Esophagus squamous epithelium (tissue), 5 donors: Measurements from ENCODE around the gene UBE2G2. TPM values are rescaled to one million over a fixed set of nuclear protein-coding genes. Genes with fewer than 3 reads are reported as not detected.

Source experiments
- DNase-seq: peaks from one replicate; lab custom pipeline; 2025; lab: John Stamatoyannopoulos, UW
- H3K27ac ChIP-seq, 4 donors: fragments of 200-600 bp; sonication (generic); one replicate each; pipeline ENCODE4 v1.5.1; 2016 to 2019; ENCODE audit warnings: mild to moderate bottlenecking in 1 of 4
- H3K27me3 ChIP-seq, 4 donors: fragments of 200-600 bp; sonication (generic); 1 replicate in 3 of 4; 2 replicates in 1 of 4; pipeline versions ENCODE4 v1.5.1 to v1.6.0; 2017 to 2021; ENCODE audit warnings: antibody characterized with exemption in 1 of 4
- H3K36me3 ChIP-seq, 3 donors: fragments of 200-600 bp; sonication (generic); one replicate each; pipeline ENCODE4 v1.5.1; 2016 to 2019
- H3K4me1 ChIP-seq, 3 donors: fragments of 200-600 bp; sonication (generic); one replicate each; pipeline ENCODE4 v1.5.1; 2017 to 2019
- H3K4me3 ChIP-seq, 4 donors: fragments of 200-600 bp; sonication (generic); 1 replicate in 3 of 4; 2 replicates in 1 of 4; pipeline ENCODE4 v1.5.1; 2016 to 2019; ENCODE audit warnings: mild to moderate bottlenecking in 2 of 4, moderate library complexity in 1 of 4
- H3K9me3 ChIP-seq, 3 donors: fragments of 200-600 bp; sonication (generic); one replicate each; pipeline ENCODE4 v1.5.1; 2016 to 2019
- CTCF ChIP-seq, 6 experiments: fragments of 450-650 bp in 4 of 6; fragments of 200-600 bp in 2 of 6; sonication (generic) in 2 of 6; IDR thresholded peaks; one replicate each; pipeline ENCODE4 v1.5.1; 2016 to 2019; ENCODE audit warnings: antibody characterized with exemption in 6 of 6, mild to moderate bottlenecking in 4 of 6, moderate library complexity in 4 of 6
- POLR2A ChIP-seq, 4 donors: fragments of 450-650 bp; IDR thresholded peaks; one replicate each; pipeline ENCODE4 v1.6.1; 2017; ENCODE audit warnings: antibody characterized with exemption in 4 of 4, mild to moderate bottlenecking in 4 of 4, moderate library complexity in 3 of 4
- WGBS, 2 donors: methylation state at CpG; one replicate each; pipeline ENCODE4 v1.1.5; 2018; 5-methylcytosine and 5-hydroxymethylcytosine counted together
- intact Hi-C: fragments of 100-400 bp; cut with DNase I; formaldehyde crosslinking; loops from one replicate; pipeline ENCODE4 v1.15.0; 2022
- total RNA-seq, 4 donors: library from RNA; depleted of rRNA; stranded (reverse); fragments of >200 nt; gene quantifications; one replicate each; pipeline ENCODE4 v1.1.0, GENCODE V29; 2016
- donor health status: DM: yes; HTN: yes; CAD: no.

Gene UBE2G2
- total RNA-seq, 4 donors from 2014 or later = 27.9 to 70.0 (median 51.1) TPM

GRCh38 chr21:44793592-44794374 is 7.8 kb downstream of the UBE2G2 start:
- peaks cover 4 to 13% (median 6%) of the 10 kb centered on the region in 3 donors for H3K4me1 ChIP-seq
- no peak for TF ChIP-seq POLR2A (IDR thresholded peaks at IDR 0.05)
- peak in 1 of 6 experiments; percentile 10 for TF ChIP-seq CTCF (IDR thresholded peaks at IDR 0.05)
- H3K27ac ChIP-seq = no peak overlapping the region
- no peak for DNase-seq
- WGBS, 2 donors = 33 to 40% methylated on average over 4 of the region's 4 CpGs
- intact Hi-C loops = loop anchor here (10.0 kb wide), 3 partner anchors 101 to 331 kb away; no protein-coding TSS in a partner anchor
- no peak overlapping the region for H3K4me3 ChIP-seq
- H3K36me3 ChIP-seq = peaks cover 0 to 52% (median 0%) of the 10 kb centered on the region in 3 donors
- H3K27me3 ChIP-seq = no peaks in the 10 kb centered on the region
- no peaks in the 10 kb centered on the region for H3K9me3 ChIP-seq

- Histone ChIP-seq H3K27ac (no peak overlapping the region), H3K36me3 (peaks cover 0 to 43% (median 0%) of the 10 kb centered on the region in 3 donors), H3K4me3 (no peak overlapping the region), H3K9me3 (no peaks in the 10 kb centered on the region), H3K27me3 (no peaks in the 10 kb centered on the region), H3K4me1 (peaks cover 4 to 11% (median 6%) of the 10 kb centered on the region in 3 donors)
- TF ChIP-seq CTCF (IDR thresholded peaks at IDR 0.05) = peak; percentile 36 to 78 (median 73)
- TF ChIP-seq POLR2A (IDR thresholded peaks at IDR 0.05) = no peak
- WGBS, 2 donors = 24% methylated on average over 10 of the region's 10 CpGs
- intact Hi-C loops = loop anchor here (10.0 kb wide), 3 partner anchors 102 to 332 kb away; no protein-coding TSS in a partner anchor
- no peak for DNase-seq
These were observed 8.7 kb downstream of the UBE2G2 start for GRCh38 chr21:44792702-44793591.

- Histone ChIP-seq H3K36me3 (peaks cover 0 to 36% (median 0%) of the 10 kb centered on the region in 3 donors), H3K27me3 (no peaks in the 10 kb centered on the region), H3K9me3 (no peaks in the 10 kb centered on the region), H3K27ac (no peak overlapping the region), H3K4me3 (no peak overlapping the region), H3K4me1 (peaks cover 4 to 21% (median 6%) of the 10 kb centered on the region in 3 donors)
- no peak for TF ChIP-seq CTCF (IDR thresholded peaks at IDR 0.05)
- TF ChIP-seq POLR2A (IDR thresholded peaks at IDR 0.05) = no peak
- intact Hi-C loops = loop anchor here (10.0 kb wide), 3 partner anchors 103 to 333 kb away; no protein-coding TSS in a partner anchor
- 96% methylated on average over 5 of the region's 5 CpGs for WGBS, 2 donors
- DNase-seq = no peak
These were observed 9.6 kb downstream of the UBE2G2 start for GRCh38 chr21:44791993-44792392.

GRCh38 chr21:44791246-44791645 is 10.4 kb downstream of the UBE2G2 start:
- H3K27ac ChIP-seq = no peak overlapping the region
- peaks cover 4 to 27% (median 6%) of the 10 kb centered on the region in 3 donors for H3K4me1 ChIP-seq
- peaks cover 0 to 30% (median 0%) of the 10 kb centered on the region in 3 donors for H3K36me3 ChIP-seq
- TF ChIP-seq POLR2A (IDR thresholded peaks at IDR 0.05) (no peak), CTCF (IDR thresholded peaks at IDR 0.05) (no peak)
- 62 to 79% methylated on average over 5 of the region's 5 CpGs for WGBS, 2 donors
- intact Hi-C loops = loop anchor here (10.0 kb wide), 3 partner anchors 104 to 334 kb away; no protein-coding TSS in a partner anchor
- no peak for DNase-seq
- H3K27me3 ChIP-seq = no peaks in the 10 kb centered on the region
- no peaks in the 10 kb centered on the region for H3K9me3 ChIP-seq
- H3K4me3 ChIP-seq = no peak overlapping the region
